Kidney (tissue), 14 donors: ENCODE measurements around the gene GBGT1. TPM values are rescaled to one million over a fixed set of nuclear protein-coding genes. Genes with fewer than 3 reads are reported as not detected.

Experiments
- DNase-seq, 5 donors: peaks; one replicate each; pipeline ENCODE4 v3.0.0-alpha.2; 2013 to 2020
- FAIRE-seq: peaks from 2 replicates; lab custom pipeline; 2012; peaks lifted over from hg19 to GRCh38; lab: Jason Lieb, UNC
- H3K27ac ChIP-seq, 2 donors: one replicate each; pipeline ENCODE4 v1.7.0; 2013; ENCODE audit warnings: low read depth in 2 of 2, low read length in 2 of 2, inconsistent platforms in 1 of 2
- H3K27me3 ChIP-seq: one replicate; pipeline ENCODE4 v1.7.1; 2013; ENCODE audit warnings: low read length, inconsistent platforms; ENCODE audit not compliant: control insufficient read depth, insufficient read depth
- H3K36me3 ChIP-seq, 3 donors: one replicate each; pipeline versions ENCODE4 v1.7.0 to v1.7.1; 2013; ENCODE audit warnings: low read length in 3 of 3, control low read depth in 1 of 3, inconsistent platforms in 1 of 3; ENCODE audit not compliant: insufficient read depth in 3 of 3, control insufficient read depth in 2 of 3
- H3K4me1 ChIP-seq, 3 donors: one replicate each; pipeline versions ENCODE4 v1.7.0 to v1.7.1; 2013; ENCODE audit warnings: low read length in 3 of 3, inconsistent platforms in 1 of 3, low read depth in 1 of 3; ENCODE audit not compliant: control insufficient read depth in 2 of 3, insufficient read depth in 2 of 3
- H3K4me3 ChIP-seq, 3 donors: one replicate each; pipeline versions ENCODE4 v1.7.0 to v1.8.1; 2013; ENCODE audit warnings: low read length in 3 of 3, control low read depth in 1 of 3, inconsistent platforms in 1 of 3
- H3K9ac ChIP-seq, 3 donors: one replicate each; pipeline versions ENCODE4 v1.7.0 to v1.7.1; 2013; ENCODE audit warnings: low read length in 3 of 3, control low read depth in 1 of 3, inconsistent platforms in 1 of 3
- H3K9me3 ChIP-seq, 3 donors: one replicate each; pipeline versions ENCODE4 v1.7.0 to v1.7.1; 2013; ENCODE audit warnings: low read length in 3 of 3, control low read depth in 1 of 3, inconsistent platforms in 1 of 3; ENCODE audit not compliant: control insufficient read depth in 2 of 3, insufficient read depth in 1 of 3
- CTCF ChIP-seq: IDR thresholded peaks from 3 replicates; pipeline ENCODE4 v1.5.1; 2012; ENCODE audit warnings: mild to moderate bottlenecking, moderate library complexity, borderline replicate concordance; ENCODE audit not compliant: insufficient read depth; ENCODE audit errors: extremely low read depth
- intact Hi-C: fragments of 100-400 bp; cut with DNase I; formaldehyde crosslinking; loops from one replicate; pipeline ENCODE4 v1.11.1; 2022
- polyA plus RNA-seq: library from polyadenylated mRNA; stranded (reverse); fragments of 350-450 nt; fragmentation: Illumina TruSeq; extraction: RNeasy Lipid Tissue Mini Kit (QIAGEN cat#74804); gene quantifications from one replicate; pipeline ENCODE4 v1.2.3, GENCODE V29; 2014; ENCODE audit warnings: low read depth, low replicate concordance; ENCODE audit not compliant: insufficient read depth
- total RNA-seq: library from RNA; stranded (reverse); fragmentation: NEBNext Ultra II Directional; extraction: Animal tissue kit (Norgen Biotek cat#: 25700); gene quantifications from one replicate; pipeline ENCODE4 v1.2.1, GENCODE V29; 2021
- donor health status: control.
- donor health status: control.
- donor health status: control.
- donor health status: control.
- donor health status: control.
- donor health status: DM: yes; HTN: yes; CAD: no.
- donor health status: Normal renal cell carcinoma (clear cell type).

Gene GBGT1
- total and polyA plus RNA-seq, 2 donors from 2014 or later = 7.9 to 21.6 TPM

DNA sequence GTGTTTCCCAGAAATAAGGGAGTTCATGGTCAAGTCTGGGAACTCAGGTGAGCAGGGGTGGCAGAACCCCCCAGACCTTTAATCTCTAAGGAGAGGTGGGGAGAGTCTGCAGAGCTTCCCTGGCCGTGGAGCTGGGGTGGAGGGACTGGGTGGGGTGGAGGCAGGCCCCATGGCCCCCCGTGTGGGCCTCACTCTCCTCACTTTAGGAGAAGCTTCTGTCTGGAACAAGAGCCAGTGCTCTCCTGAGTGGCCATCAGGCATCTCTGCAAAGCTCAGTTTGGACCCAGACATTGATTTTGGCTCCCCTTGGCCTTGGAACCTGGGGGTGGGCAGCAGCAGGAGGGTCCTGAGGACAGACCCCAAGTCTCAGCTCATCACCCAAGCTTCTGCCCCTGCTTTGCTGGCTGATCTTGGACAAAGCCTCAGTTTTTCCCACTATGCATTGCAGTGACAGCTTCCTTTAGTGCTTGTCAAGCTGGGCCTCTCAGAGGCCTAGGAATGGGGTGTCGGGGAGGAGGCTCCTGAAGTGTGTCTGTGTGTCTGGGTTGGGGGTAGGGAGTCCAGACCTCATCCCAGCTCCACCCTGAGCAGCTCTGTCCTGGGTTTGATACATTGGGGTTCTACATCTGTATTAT is 3.5 kb upstream of the GBGT1 start:
- no peak for TF ChIP-seq CTCF
- Histone ChIP-seq H3K4me3 (no peak overlapping the region), H3K9ac (no peak overlapping the region), H3K36me3 (no peaks in the 10 kb centered on the region), H3K4me1 (peaks cover 0 to 6% (median 0%) of the 10 kb centered on the region in 3 donors), H3K27me3 (no peaks in the 10 kb centered on the region), H3K9me3 (no peaks in the 10 kb centered on the region), H3K27ac (no peak overlapping the region)
- FAIRE-seq (no peak), DNase-seq (no peak)
- intact Hi-C loops = no loop called here

GRCh38 chr9:133166392-133166791 is 2.7 kb upstream of the GBGT1 start:
- Histone ChIP-seq H3K9ac (no peak overlapping the region), H3K36me3 (no peaks in the 10 kb centered on the region), H3K4me1 (peaks cover 0 to 6% (median 0%) of the 10 kb centered on the region in 3 donors), H3K27ac (no peak overlapping the region), H3K4me3 (no peak overlapping the region), H3K9me3 (no peaks in the 10 kb centered on the region), H3K27me3 (no peaks in the 10 kb centered on the region)
- intact Hi-C loops = no loop called here
- no peak for TF ChIP-seq CTCF
- FAIRE-seq (no peak), DNase-seq (no peak)

DNA sequence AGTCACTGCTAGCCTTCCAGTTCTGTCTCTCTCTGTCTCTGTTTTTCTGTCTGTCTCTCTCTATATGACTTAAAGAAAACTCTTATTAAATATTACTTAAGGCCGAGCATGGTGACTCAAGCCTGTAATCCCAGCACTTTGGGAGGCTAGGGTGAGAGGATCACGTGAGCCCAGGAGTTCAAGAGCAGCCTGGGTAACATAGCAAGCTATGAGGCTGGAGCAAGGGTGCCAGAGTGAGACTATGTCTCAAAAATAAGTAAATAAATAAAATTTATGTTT is 1.7 kb upstream of the GBGT1 start:
- H3K9me3 ChIP-seq = no peaks in the 10 kb centered on the region
- intact Hi-C loops = no loop called here
- no peak for TF ChIP-seq CTCF
- H3K4me1 ChIP-seq = peaks cover 0 to 6% (median 0%) of the 10 kb centered on the region in 3 donors
- H3K36me3 ChIP-seq = no peaks in the 10 kb centered on the region
- no peak overlapping the region for H3K4me3 ChIP-seq
- no peaks in the 10 kb centered on the region for H3K27me3 ChIP-seq
- DNase-seq (no peak), FAIRE-seq (no peak)
- no peak overlapping the region for H3K27ac ChIP-seq
- no peak overlapping the region for H3K9ac ChIP-seq

DNA sequence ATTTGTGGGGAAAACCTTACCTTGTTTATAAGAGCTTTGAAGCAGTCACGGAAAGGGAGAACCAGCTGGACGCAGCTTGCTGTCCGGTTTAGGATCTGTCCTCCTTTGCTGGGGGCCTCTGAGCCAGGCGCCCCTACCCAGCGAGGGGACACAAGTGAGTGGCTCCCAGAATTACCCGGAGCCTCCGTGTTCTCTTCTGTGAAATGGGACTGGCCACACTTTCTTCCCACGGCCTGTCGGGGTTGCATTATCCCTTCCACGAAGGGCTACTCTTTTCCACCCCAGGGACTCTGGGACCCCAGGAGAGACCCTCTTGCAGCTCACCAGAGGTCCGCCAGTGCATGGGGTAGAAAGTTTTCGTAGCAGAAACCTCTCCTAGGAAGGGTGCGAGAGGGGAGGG is 477 bp upstream of the GBGT1 start:
- no peaks in the 10 kb centered on the region for H3K36me3 ChIP-seq
- H3K27me3 ChIP-seq = no peaks in the 10 kb centered on the region
- DNase-seq (no peak), FAIRE-seq (no peak)
- H3K9ac ChIP-seq = peak overlapping the region in 1 of 3 donors; percentile 46
- peaks cover 0 to 6% (median 0%) of the 10 kb centered on the region in 3 donors for H3K4me1 ChIP-seq
- peak overlapping the region in 1 of 3 donors; percentile 58 for H3K4me3 ChIP-seq
- no peak overlapping the region for H3K27ac ChIP-seq
- intact Hi-C loops = no loop called here
- TF ChIP-seq CTCF = no peak
- no peaks in the 10 kb centered on the region for H3K9me3 ChIP-seq
